ENCODE measurements around the gene PRODH2. TPM values are rescaled to one million over a fixed set of nuclear protein-coding genes. Genes with fewer than 3 reads are reported as not detected.

Gene PRODH2
- polyA plus RNA-seq, 1 of the 3 experiments (the other 2 are of a cell fraction): not detected

Other genes with a start within 250 kb of the PRODH2 start
- gene ATP4A, start 249.2 kb downstream of the PRODH2 start, polyA plus RNA-seq (2012; rRNA removed): not detected in 2 replicates
- not detected in 2 replicates for gene PMIS2, start 226.7 kb downstream of the PRODH2 start, polyA plus RNA-seq (2012; rRNA removed)
- gene HAUS5, start 200.1 kb downstream of the PRODH2 start, polyA plus RNA-seq (2012; rRNA removed): 5.1 and 7.1 TPM in 2 replicates
- 48.5 and 69.9 TPM in 2 replicates for gene RBM42, start 183.8 kb downstream of the PRODH2 start, polyA plus RNA-seq (2012; rRNA removed)
- gene ETV2, start 171.1 kb downstream of the PRODH2 start, polyA plus RNA-seq (2012; rRNA removed): 0.84 and 1.6 TPM in 2 replicates
- 826 and 889 TPM in 2 replicates for gene COX6B1, start 164.5 kb downstream of the PRODH2 start, polyA plus RNA-seq (2012; rRNA removed)
- 0.11 and 0.16 TPM in 2 replicates for gene UPK1A, start 146.3 kb downstream of the PRODH2 start, polyA plus RNA-seq (2012; rRNA removed)
- gene ZBTB32, start 108.3 kb downstream of the PRODH2 start, polyA plus RNA-seq (2012; rRNA removed): not detected in 2 replicates
- gene KMT2B, start 94.8 kb downstream of the PRODH2 start, polyA plus RNA-seq (2012; rRNA removed): 18.2 and 29.2 TPM in 2 replicates
- gene IGFLR1, start 70.4 kb downstream of the PRODH2 start, polyA plus RNA-seq (2012; rRNA removed): 5.1 and 5.6 TPM in 2 replicates
- 25.9 and 29.4 TPM in 2 replicates for gene U2AF1L4, start 67.4 kb downstream of the PRODH2 start, polyA plus RNA-seq (2012; rRNA removed)
- gene PSENEN, start 67.2 kb downstream of the PRODH2 start, polyA plus RNA-seq (2012; rRNA removed): 66.3 and 99.2 TPM in 2 replicates
- 21.1 and 25.2 TPM in 2 replicates for gene LIN37, start 64.3 kb downstream of the PRODH2 start, polyA plus RNA-seq (2012; rRNA removed)
- gene HSPB6, start 55.8 kb downstream of the PRODH2 start, polyA plus RNA-seq (2012; rRNA removed): 0.10 and 0.43 TPM in 2 replicates
- gene PROSER3, start 54.7 kb downstream of the PRODH2 start, polyA plus RNA-seq (2012; rRNA removed): 12.3 and 12.5 TPM in 2 replicates
- gene ARHGAP33, start 37.3 kb downstream of the PRODH2 start, polyA plus RNA-seq (2012; rRNA removed): 6.5 and 7.8 TPM in 2 replicates
- not detected in 2 replicates for gene NPHS1, start 39.7 kb upstream of the PRODH2 start, polyA plus RNA-seq (2012; rRNA removed)
- 0.21 and 0.37 TPM in 2 replicates for gene KIRREL2, start 44.1 kb upstream of the PRODH2 start, polyA plus RNA-seq (2012; rRNA removed)
- gene APLP1, start 55.7 kb upstream of the PRODH2 start, polyA plus RNA-seq (2012; rRNA removed): 31.8 and 66.7 TPM in 2 replicates
- gene NFKBID, start 87.7 kb upstream of the PRODH2 start, polyA plus RNA-seq (2012; rRNA removed): 5.5 and 11.4 TPM in 2 replicates
- gene HCST, start 89.7 kb upstream of the PRODH2 start, polyA plus RNA-seq (2012; rRNA removed): 0.59 and 0.76 TPM in 2 replicates
- not detected in 2 replicates for gene TYROBP, start 95.5 kb upstream of the PRODH2 start, polyA plus RNA-seq (2012; rRNA removed)
- gene LRFN3, start 123.5 kb upstream of the PRODH2 start, polyA plus RNA-seq (2012; rRNA removed): 2.1 and 5.4 TPM in 2 replicates
- 22.5 and 25.3 TPM in 2 replicates for gene SDHAF1, start 182.3 kb upstream of the PRODH2 start, polyA plus RNA-seq (2012; rRNA removed)
- gene SYNE4, start 196.0 kb upstream of the PRODH2 start, polyA plus RNA-seq (2012; rRNA removed): 0.48 and 0.58 TPM in 2 replicates
- 29.9 and 30.7 TPM in 2 replicates for gene ALKBH6, start 201.4 kb upstream of the PRODH2 start, polyA plus RNA-seq (2012; rRNA removed)
- 7.1 and 13.1 TPM in 2 replicates for gene CLIP3, start 220.0 kb upstream of the PRODH2 start, polyA plus RNA-seq (2012; rRNA removed)
- 6.2 and 6.3 TPM in 2 replicates for gene THAP8, start 241.4 kb upstream of the PRODH2 start, polyA plus RNA-seq (2012; rRNA removed)
- gene WDR62, start 242.1 kb upstream of the PRODH2 start, polyA plus RNA-seq (2012; rRNA removed): 5.0 and 5.3 TPM in 2 replicates

Measured in SK-N-SH (cell line).